Peyer's patch (tissue), 4 donors: ENCODE data around the gene YTHDF1.

Experiments used
- POLR2A ChIP-seq, 2 donors: fragments of 450-650 bp; IDR thresholded peaks; one replicate each; pipeline ENCODE4 v1.5.1; 2017; ENCODE audit warnings: antibody characterized with exemption in 2 of 2, mild to moderate bottlenecking in 2 of 2, moderate library complexity in 2 of 2
- TF ChIP-seq, protein P1 (sequence below), 6 experiments: fragments of 450-650 bp in 4 of 6; fragments of 200-600 bp in 2 of 6; sonication (generic) in 1 of 6; IDR thresholded peaks; one replicate each; pipeline ENCODE4 v1.5.1; 2017 to 2019; ENCODE audit warnings: antibody characterized with exemption in 6 of 6, mild to moderate bottlenecking in 3 of 6, moderate library complexity in 1 of 6

DNA sequence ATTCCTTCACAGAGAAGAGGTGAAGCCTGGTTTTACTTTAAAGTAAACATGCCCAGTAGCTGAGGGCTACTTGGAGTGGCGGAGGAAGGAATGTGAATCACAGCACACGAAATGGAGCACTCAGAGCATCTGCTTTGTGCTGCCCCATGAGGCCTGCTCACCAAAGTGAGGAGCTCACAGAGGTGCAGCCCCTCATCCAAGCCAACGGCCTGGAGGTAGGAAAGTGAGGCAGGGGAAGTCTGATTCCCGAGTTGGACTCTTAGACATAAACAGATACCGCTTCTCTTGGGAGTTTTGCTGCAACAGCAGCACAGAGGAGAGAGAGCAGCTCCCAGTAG lies 3.6 kb downstream of the YTHDF1 start:
- TF ChIP-seq, protein P1, sequence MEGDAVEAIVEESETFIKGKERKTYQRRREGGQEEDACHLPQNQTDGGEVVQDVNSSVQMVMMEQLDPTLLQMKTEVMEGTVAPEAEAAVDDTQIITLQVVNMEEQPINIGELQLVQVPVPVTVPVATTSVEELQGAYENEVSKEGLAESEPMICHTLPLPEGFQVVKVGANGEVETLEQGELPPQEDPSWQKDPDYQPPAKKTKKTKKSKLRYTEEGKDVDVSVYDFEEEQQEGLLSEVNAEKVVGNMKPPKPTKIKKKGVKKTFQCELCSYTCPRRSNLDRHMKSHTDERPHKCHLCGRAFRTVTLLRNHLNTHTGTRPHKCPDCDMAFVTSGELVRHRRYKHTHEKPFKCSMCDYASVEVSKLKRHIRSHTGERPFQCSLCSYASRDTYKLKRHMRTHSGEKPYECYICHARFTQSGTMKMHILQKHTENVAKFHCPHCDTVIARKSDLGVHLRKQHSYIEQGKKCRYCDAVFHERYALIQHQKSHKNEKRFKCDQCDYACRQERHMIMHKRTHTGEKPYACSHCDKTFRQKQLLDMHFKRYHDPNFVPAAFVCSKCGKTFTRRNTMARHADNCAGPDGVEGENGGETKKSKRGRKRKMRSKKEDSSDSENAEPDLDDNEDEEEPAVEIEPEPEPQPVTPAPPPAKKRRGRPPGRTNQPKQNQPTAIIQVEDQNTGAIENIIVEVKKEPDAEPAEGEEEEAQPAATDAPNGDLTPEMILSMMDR (IDR thresholded peaks at IDR 0.05): no peak
- no peak for TF ChIP-seq POLR2A (IDR thresholded peaks at IDR 0.05)
